ENCODE measurements around the gene PLEKHM2. TPM values are rescaled to one million over a fixed set of nuclear protein-coding genes. Genes with fewer than 3 reads are reported as not detected.

The PLEKHM2 gene
- total RNA-seq, 2 experiments from 2014 or later, result 27.5 to 45.7 TPM

GRCh38 chr1:15703562-15703961, 19.4 kb downstream of the PLEKHM2 start:
- ChIA-PET CTCF (ENCODE audit: unreplicated experiment) (no interaction called here), POLR2A (interaction anchor here (0.5 kb wide), 1 partner anchor 132 kb away, joined by 4 read pairs; no protein-coding TSS in a partner anchor)
- H3K4me1 ChIP-seq (ENCODE audit: insufficient read depth, low read length, poor library complexity, severe bottlenecking), result peaks cover 11% of the 10 kb centered on the region
- no peaks in the 10 kb centered on the region for H3K9me3 ChIP-seq (ENCODE audit: low read length)
- TF ChIP-seq CTCF (conservative IDR thresholded peaks at IDR 0.05; ENCODE audit: low read length) (no peak), EZH2phosphoT487 (IDR thresholded peaks at IDR 0.05; ENCODE audit: borderline replicate concordance, low read depth, low read length) (no peak)
- no peak overlapping the region for H3K27ac ChIP-seq (ENCODE audit: low read depth, low read length, poor library complexity, severe bottlenecking)
- H2AFZ ChIP-seq (ENCODE audit: low read length), result no peak overlapping the region
- intact Hi-C loops (cut with micrococcal nuclease; ENCODE audit: unreplicated experiment), result no loop called here
- H3K4me3 ChIP-seq (ENCODE audit: low read depth, low read length, poor library complexity, severe bottlenecking), result no peak overlapping the region
- no TSS peak for BruUV-seq (replicated peaks)
- no peaks in the 10 kb centered on the region for H4K20me1 ChIP-seq (ENCODE audit: insufficient read depth, low read length)
- H3K4me2 ChIP-seq (ENCODE audit: low read length), result no peak overlapping the region
- no peaks in the 10 kb centered on the region for H3K9me2 ChIP-seq (ENCODE audit: insufficient read depth, low read length)
- no peak for DNase-seq (ENCODE audit: low spot score)
- peaks cover 6% of the 10 kb centered on the region for H3K36me3 ChIP-seq (ENCODE audit: insufficient read depth, low read length)
- H3K79me2 ChIP-seq (ENCODE audit: insufficient read depth, low read depth, low read length), result peaks cover 14% of the 10 kb centered on the region; the same call in 1 of the 2 replicates

- H4K20me1 ChIP-seq (ENCODE audit: insufficient read depth, low read length), result no peaks in the 10 kb centered on the region
- no peak overlapping the region for H3K4me2 ChIP-seq (ENCODE audit: low read length)
- H3K4me1 ChIP-seq (ENCODE audit: insufficient read depth, low read length, poor library complexity, severe bottlenecking), result peaks cover 8% of the 10 kb centered on the region
- DNase-seq (ENCODE audit: low spot score), result no peak
- no peak overlapping the region for H3K4me3 ChIP-seq (ENCODE audit: low read depth, low read length, poor library complexity, severe bottlenecking)
- BruUV-seq (replicated peaks), result no TSS peak
- intact Hi-C loops (cut with micrococcal nuclease; ENCODE audit: unreplicated experiment), result no loop called here
- H2AFZ ChIP-seq (ENCODE audit: low read length), result no peak overlapping the region
- peaks cover 4% of the 10 kb centered on the region; the same call in 1 of the 2 replicates for H3K79me2 ChIP-seq (ENCODE audit: insufficient read depth, low read depth, low read length)
- H3K36me3 ChIP-seq (ENCODE audit: insufficient read depth, low read length), result peaks cover 6% of the 10 kb centered on the region
- H3K9me3 ChIP-seq (ENCODE audit: low read length), result no peaks in the 10 kb centered on the region
- CTCF ChIA-PET (ENCODE audit: unreplicated experiment), result no interaction called here
- no peak for TF ChIP-seq CTCF (conservative IDR thresholded peaks at IDR 0.05; ENCODE audit: low read length)
- TF ChIP-seq EZH2phosphoT487 (IDR thresholded peaks at IDR 0.05; ENCODE audit: borderline replicate concordance, low read depth, low read length), result no peak
- H3K9me2 ChIP-seq (ENCODE audit: insufficient read depth, low read length), result no peaks in the 10 kb centered on the region
- no peak overlapping the region for H3K27ac ChIP-seq (ENCODE audit: low read depth, low read length, poor library complexity, severe bottlenecking)
- POLR2A ChIA-PET, result no interaction called here
Measured at GRCh38 chr1:15704526-15705183, 20.5 kb downstream of the PLEKHM2 start.

GRCh38 chr1:15705184-15705566, 21.1 kb downstream of the PLEKHM2 start:
- no peak for DNase-seq (ENCODE audit: low spot score)
- Histone ChIP-seq H3K9me3 (ENCODE audit: low read length) (no peaks in the 10 kb centered on the region), H3K4me2 (ENCODE audit: low read length) (no peak overlapping the region), H2AFZ (ENCODE audit: low read length) (no peak overlapping the region), H3K79me2 (ENCODE audit: insufficient read depth, low read depth, low read length) (no peaks in the 10 kb centered on the region; the same call in 1 of the 2 replicates), H3K9me2 (ENCODE audit: insufficient read depth, low read length) (no peaks in the 10 kb centered on the region), H3K4me3 (ENCODE audit: low read depth, low read length, poor library complexity, severe bottlenecking) (no peak overlapping the region), H3K36me3 (ENCODE audit: insufficient read depth, low read length) (peaks cover 6% of the 10 kb centered on the region), H3K27ac (ENCODE audit: low read depth, low read length, poor library complexity, severe bottlenecking) (no peak overlapping the region), H3K4me1 (ENCODE audit: insufficient read depth, low read length, poor library complexity, severe bottlenecking) (peaks cover 3% of the 10 kb centered on the region), H4K20me1 (ENCODE audit: insufficient read depth, low read length) (no peaks in the 10 kb centered on the region)
- CTCF ChIA-PET (ENCODE audit: unreplicated experiment), result no interaction called here
- TF ChIP-seq CTCF (conservative IDR thresholded peaks at IDR 0.05; ENCODE audit: low read length) (no peak), EZH2phosphoT487 (IDR thresholded peaks at IDR 0.05; ENCODE audit: borderline replicate concordance, low read depth, low read length) (no peak)
- intact Hi-C loops (cut with micrococcal nuclease; ENCODE audit: unreplicated experiment), result no loop called here
- no TSS peak for BruUV-seq (replicated peaks)
- POLR2A ChIA-PET, result no interaction called here

Data from OCI-LY7 (cell line).